Measurements from ENCODE around the gene SMIM45.

DNA sequence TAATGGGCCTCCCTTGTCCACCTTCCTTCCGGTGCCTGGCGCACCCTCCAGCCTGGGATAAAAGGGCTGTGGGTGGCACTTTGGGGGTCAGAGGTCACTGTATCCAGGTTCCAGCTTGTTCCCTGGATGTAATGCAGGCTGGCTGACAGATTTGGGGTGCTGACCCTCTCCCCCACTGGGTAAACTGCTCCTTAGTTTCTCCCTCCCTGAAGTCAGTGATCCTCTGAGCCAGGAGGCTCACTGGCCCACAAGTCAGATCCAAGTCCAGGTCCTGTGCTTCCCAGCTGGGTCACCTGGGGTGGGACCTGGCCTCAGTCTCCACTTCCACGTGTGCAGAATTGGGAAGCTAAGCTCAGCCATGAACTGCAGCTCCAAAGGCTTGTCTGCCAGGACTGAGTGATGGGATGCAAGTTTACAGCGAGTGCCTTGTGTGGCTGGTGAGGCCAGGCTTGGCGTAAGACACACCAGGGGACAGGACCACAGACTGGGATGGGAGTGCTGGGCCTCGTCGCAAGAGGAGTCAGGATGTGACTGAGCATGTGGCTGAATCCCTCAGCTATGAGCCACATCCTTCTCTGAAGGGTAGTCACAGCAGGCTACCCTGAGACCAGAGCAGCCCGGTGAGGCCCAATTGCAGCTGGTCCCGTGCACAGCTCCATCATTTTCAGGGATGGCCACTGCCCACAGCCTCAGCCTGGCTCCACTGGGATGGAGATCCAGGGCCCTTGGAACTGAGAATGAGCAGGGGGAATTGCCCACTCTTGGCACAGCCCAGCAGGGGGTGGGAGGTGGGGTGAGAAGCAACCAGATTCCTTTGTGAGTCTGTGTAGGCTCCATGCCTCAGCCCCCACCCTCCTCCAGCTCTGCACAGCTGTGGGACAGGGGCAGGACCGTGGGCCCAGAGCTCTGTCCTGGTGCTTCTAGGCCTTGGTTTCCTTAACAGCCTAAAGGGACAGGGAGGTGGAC lies 44.2 kb upstream of the SMIM45 start:
- TF ChIP-seq YY1 (IDR thresholded peaks at IDR 0.05; ENCODE audit: low read depth): no peak
- TF ChIP-seq RAD21 (IDR thresholded peaks at IDR 0.05; ENCODE audit: low read depth): no peak
- TF ChIP-seq EGR1 (IDR thresholded peaks at IDR 0.05): no peak
- TF ChIP-seq NFIC (IDR thresholded peaks at IDR 0.05): no peak
- no peak for TF ChIP-seq CEBPB (IDR thresholded peaks at IDR 0.05)
- TF ChIP-seq EP300 (IDR thresholded peaks at IDR 0.05; ENCODE audit: borderline replicate concordance): no peak
- no peak for TF ChIP-seq TAF1 (IDR thresholded peaks at IDR 0.05; ENCODE audit: low read depth)
- TF ChIP-seq, protein P1, sequence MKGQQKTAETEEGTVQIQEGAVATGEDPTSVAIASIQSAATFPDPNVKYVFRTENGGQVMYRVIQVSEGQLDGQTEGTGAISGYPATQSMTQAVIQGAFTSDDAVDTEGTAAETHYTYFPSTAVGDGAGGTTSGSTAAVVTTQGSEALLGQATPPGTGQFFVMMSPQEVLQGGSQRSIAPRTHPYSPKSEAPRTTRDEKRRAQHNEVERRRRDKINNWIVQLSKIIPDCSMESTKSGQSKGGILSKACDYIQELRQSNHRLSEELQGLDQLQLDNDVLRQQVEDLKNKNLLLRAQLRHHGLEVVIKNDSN (IDR thresholded peaks at IDR 0.05): no peak
- TF ChIP-seq TEAD4 (IDR thresholded peaks at IDR 0.05): no peak
- TF ChIP-seq CREB1 (IDR thresholded peaks at IDR 0.05; ENCODE audit: low read depth): no peak
- no peak for TF ChIP-seq TCF12 (IDR thresholded peaks at IDR 0.05; ENCODE audit: low read depth)
